Mesenchymal stem cell (in vitro differentiated cells and primary cell): ENCODE results near the gene ASXL2.

ENCODE experiments used
- DNase-seq: peaks from one replicate; pipeline ENCODE4 v3.0.0-alpha.2; 2013
- H2AFZ ChIP-seq: one replicate; pipeline ENCODE4 v1.6.1; 2013; ENCODE audit warnings: low read depth, mild to moderate bottlenecking, control low read depth, inconsistent platforms, low read length, moderate library complexity
- H2AK5ac ChIP-seq: 2 replicates; pipeline ENCODE4 v1.6.1; 2013; ENCODE audit warnings: low read length, moderate library complexity, mild to moderate bottlenecking, inconsistent platforms; ENCODE audit not compliant: severe bottlenecking
- H2BK120ac ChIP-seq: one replicate; pipeline ENCODE4 v1.6.1; 2013; ENCODE audit warnings: low read depth, mild to moderate bottlenecking, inconsistent platforms, low read length, moderate library complexity
- H2BK12ac ChIP-seq, 2 experiments: one replicate each; pipeline ENCODE4 v1.6.1; 2013; ENCODE audit warnings: inconsistent platforms in 2 of 2, low read length in 2 of 2, mild to moderate bottlenecking in 2 of 2, moderate library complexity in 2 of 2, control low read depth in 1 of 2
- H2BK15ac ChIP-seq: one replicate; pipeline ENCODE4 v1.6.1; 2013; ENCODE audit warnings: mild to moderate bottlenecking, low read depth, inconsistent platforms; ENCODE audit not compliant: poor library complexity, severe bottlenecking
- H2BK5ac ChIP-seq: 2 replicates; pipeline ENCODE4 v1.6.1; 2013; ENCODE audit warnings: low read depth, mild to moderate bottlenecking, low read length, control low read depth, inconsistent platforms; ENCODE audit not compliant: poor library complexity, severe bottlenecking
- H3K14ac ChIP-seq, 2 experiments: one replicate each; pipeline ENCODE4 v1.6.1; 2013; ENCODE audit warnings: inconsistent platforms in 2 of 2, low read length in 2 of 2, control low read depth in 1 of 2, mild to moderate bottlenecking in 1 of 2, moderate library complexity in 1 of 2
- H3K18ac ChIP-seq, 2 experiments: one replicate each; pipeline ENCODE4 v1.6.1; 2013; ENCODE audit warnings: inconsistent platforms in 2 of 2, low read length in 2 of 2, control low read depth in 1 of 2, low read depth in 1 of 2, mild to moderate bottlenecking in 1 of 2
- H3K23ac ChIP-seq, 2 experiments: one replicate each; pipeline ENCODE4 v1.6.1; 2013; ENCODE audit warnings: inconsistent platforms in 2 of 2, low read length in 2 of 2, mild to moderate bottlenecking in 2 of 2, moderate library complexity in 2 of 2, control low read depth in 1 of 2
- H3K27ac ChIP-seq: 2 replicates; pipeline ENCODE4 v1.5.1; 2013; ENCODE audit warnings: mild to moderate bottlenecking, moderate library complexity, low read length, control low read depth, inconsistent platforms; ENCODE audit not compliant: poor library complexity, severe bottlenecking
- H3K27me3 ChIP-seq, 2 experiments: 2 replicates each; pipeline versions ENCODE4 v1.6.1 to v1.7.0; 2013; ENCODE audit warnings: low read length in 2 of 2, mild to moderate bottlenecking in 2 of 2, moderate library complexity in 2 of 2, control low read depth in 1 of 2, inconsistent platforms in 1 of 2; ENCODE audit not compliant: control insufficient read depth in 1 of 2, insufficient read depth in 1 of 2
- H3K36me3 ChIP-seq, 2 experiments: 2 replicates each; pipeline versions ENCODE4 v1.6.1 to v1.7.0; 2013; ENCODE audit warnings: low read length in 2 of 2, control low read depth in 1 of 2, inconsistent platforms in 1 of 2, low read depth in 1 of 2, mild to moderate bottlenecking in 1 of 2; ENCODE audit not compliant: insufficient read depth in 2 of 2, control insufficient read depth in 1 of 2
- H3K4ac ChIP-seq, 2 experiments: one replicate each; pipeline ENCODE4 v1.6.1; 2013; ENCODE audit warnings: inconsistent platforms in 2 of 2, low read length in 2 of 2, mild to moderate bottlenecking in 2 of 2, moderate library complexity in 2 of 2, control low read depth in 1 of 2, low read depth in 1 of 2
- H3K4me1 ChIP-seq: 2 replicates; pipeline ENCODE4 v1.6.1; 2013; ENCODE audit warnings: low read depth, low read length, control low read depth; ENCODE audit not compliant: control insufficient read depth, insufficient read depth
- H3K4me2 ChIP-seq: 2 replicates; pipeline ENCODE4 v1.6.1; 2013; ENCODE audit warnings: low read length, mild to moderate bottlenecking, inconsistent platforms; ENCODE audit not compliant: poor library complexity, severe bottlenecking
- H3K4me3 ChIP-seq, 2 experiments: 2 replicates each; pipeline versions ENCODE4 v1.5.1 to v1.7.0; 2013; ENCODE audit warnings: low read length in 2 of 2, mild to moderate bottlenecking in 2 of 2, control low read depth in 1 of 2, low read depth in 1 of 2; ENCODE audit not compliant: insufficient read depth in 1 of 2
- H3K79me1 ChIP-seq: replicated peaks from 2 replicates; pipeline ENCODE4 v1.6.1; 2013; ENCODE audit warnings: mild to moderate bottlenecking, control low read depth, low read length, inconsistent platforms; ENCODE audit not compliant: poor library complexity, severe bottlenecking
- H3K9ac ChIP-seq: 2 replicates; pipeline ENCODE4 v1.7.0; 2013; ENCODE audit warnings: mild to moderate bottlenecking, low read length, moderate library complexity
- H3K9me3 ChIP-seq: 2 replicates; pipeline ENCODE4 v1.7.0; 2013; ENCODE audit warnings: mild to moderate bottlenecking, low read length; ENCODE audit not compliant: control insufficient read depth
- H4K8ac ChIP-seq: one replicate; pipeline ENCODE4 v1.6.1; 2013; ENCODE audit warnings: inconsistent platforms, mild to moderate bottlenecking, low read length, moderate library complexity
- H4K91ac ChIP-seq: one replicate; pipeline ENCODE4 v1.6.1; 2013; ENCODE audit warnings: mild to moderate bottlenecking, low read length, inconsistent platforms
- WGBS: methylation state at CpG from one replicate; pipeline ENCODE4 v1.1.7; 2013; ENCODE audit warnings: mixed read lengths; 5-methylcytosine and 5-hydroxymethylcytosine counted together

Gene ASXL2

DNA sequence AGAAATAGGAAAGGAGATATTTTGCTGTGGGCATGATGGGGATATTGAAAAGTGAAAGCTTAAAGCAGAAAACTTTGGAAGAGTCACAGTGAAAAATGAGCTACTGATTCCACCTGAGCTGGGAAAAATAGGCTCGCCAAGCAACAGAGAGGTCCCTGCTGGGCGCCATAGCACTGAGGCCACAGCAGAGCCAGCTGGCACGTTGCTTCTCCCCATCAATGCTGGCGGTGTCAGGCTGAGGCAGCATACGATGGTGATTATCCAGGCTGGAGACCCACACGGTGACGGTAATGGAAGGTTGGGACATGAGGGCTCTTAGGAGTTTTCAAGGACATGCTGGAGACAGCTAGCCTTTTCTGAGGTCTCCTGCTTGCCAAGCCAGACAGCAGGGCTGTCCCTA is 179.1 kb downstream of the ASXL2 start:
- Histone ChIP-seq H2BK12ac (peak overlapping the region in 1 of 2 experiments; percentile 10), H2AK5ac (no peak overlapping the region), H3K4me3 (no peak overlapping the region), H3K14ac (no peak overlapping the region), H3K18ac (no peak overlapping the region), H3K4me2 (no peak overlapping the region), H2BK120ac (no peak overlapping the region), H3K79me1 (no peaks in the 10 kb centered on the region), H4K8ac (no peak overlapping the region), H3K9ac (no peak overlapping the region), H3K23ac (no peak overlapping the region), H3K27ac (no peak overlapping the region), H2BK15ac (no peak overlapping the region), H4K91ac (no peak overlapping the region), H2BK5ac (no peak overlapping the region), H2AFZ (no peak overlapping the region), H3K27me3 (peaks cover 4 to 42% of the 10 kb centered on the region in 2 experiments), H3K9me3 (no peaks in the 10 kb centered on the region), H3K4me1 (peaks cover 10% of the 10 kb centered on the region), H3K36me3 (no peaks in the 10 kb centered on the region), H3K4ac (no peak overlapping the region)
- 90% methylated on average over 7 of the region's 7 CpGs for WGBS
- DNase-seq, result no peak

DNA sequence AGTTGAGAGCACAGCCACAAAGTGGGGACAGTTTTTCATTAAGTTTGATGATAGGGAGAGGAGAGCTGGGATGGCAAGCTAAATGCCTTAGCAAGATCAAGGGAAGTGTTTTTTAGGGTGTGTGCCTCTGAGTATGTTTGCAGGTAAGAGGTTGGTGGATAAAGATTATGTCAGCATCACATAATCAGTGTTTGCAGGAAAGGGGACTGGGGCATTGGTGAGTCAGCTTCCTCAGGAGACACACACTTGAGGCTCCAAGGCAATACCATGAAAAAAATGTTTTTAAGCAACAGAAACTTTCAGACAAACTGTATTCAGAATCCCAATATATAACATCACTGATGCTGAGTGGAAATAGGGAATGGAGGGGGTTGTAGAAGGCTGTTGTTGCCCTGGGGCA is 179.5 kb downstream of the ASXL2 start:
- H3K79me1 ChIP-seq, result no peaks in the 10 kb centered on the region
- peak; percentile 32 for DNase-seq
- H4K8ac ChIP-seq, result no peak overlapping the region
- no peak overlapping the region for H2BK15ac ChIP-seq
- H3K9me3 ChIP-seq, result no peaks in the 10 kb centered on the region
- no peak overlapping the region for H3K23ac ChIP-seq
- H3K27ac ChIP-seq, result no peak overlapping the region
- H2BK5ac ChIP-seq, result no peak overlapping the region
- no peaks in the 10 kb centered on the region for H3K36me3 ChIP-seq
- no peak overlapping the region for H3K9ac ChIP-seq
- no peak overlapping the region for H3K18ac ChIP-seq
- peaks cover 4 to 42% of the 10 kb centered on the region in 2 experiments for H3K27me3 ChIP-seq
- no peak overlapping the region for H3K4ac ChIP-seq
- no peak overlapping the region for H2BK12ac ChIP-seq
- no peak overlapping the region for H2AFZ ChIP-seq
- H2BK120ac ChIP-seq, result no peak overlapping the region
- H3K4me1 ChIP-seq, result peaks cover 10% of the 10 kb centered on the region
- no peak overlapping the region for H3K14ac ChIP-seq
- no peak overlapping the region for H3K4me2 ChIP-seq
- H2AK5ac ChIP-seq, result no peak overlapping the region
- H3K4me3 ChIP-seq, result no peak overlapping the region
- H4K91ac ChIP-seq, result no peak overlapping the region

GRCh38 chr2:25697559-25698341 is 180.5 kb downstream of the ASXL2 start:
- WGBS, result 42% methylated on average over 17 of the region's 17 CpGs
- H3K36me3 ChIP-seq, result no peaks in the 10 kb centered on the region
- no peak overlapping the region for H3K4ac ChIP-seq
- H3K9ac ChIP-seq, result no peak overlapping the region
- H3K9me3 ChIP-seq, result no peaks in the 10 kb centered on the region
- no peak overlapping the region for H2BK5ac ChIP-seq
- DNase-seq, result no peak
- no peak overlapping the region for H2BK120ac ChIP-seq
- peak overlapping the region; percentile 73 for H2AFZ ChIP-seq
- H3K18ac ChIP-seq, result no peak overlapping the region
- no peak overlapping the region for H3K4me2 ChIP-seq
- no peak overlapping the region for H2AK5ac ChIP-seq
- H2BK12ac ChIP-seq, result no peak overlapping the region
- H3K14ac ChIP-seq, result peak overlapping the region in 1 of 2 experiments; percentile 62
- peak overlapping the region in 1 of 2 experiments; percentile 44 for H3K4me3 ChIP-seq
- no peak overlapping the region for H4K91ac ChIP-seq
- no peak overlapping the region for H2BK15ac ChIP-seq
- no peaks in the 10 kb centered on the region for H3K79me1 ChIP-seq
- H3K27me3 ChIP-seq, result peaks cover 4 to 42% of the 10 kb centered on the region in 2 experiments
- H3K27ac ChIP-seq, result no peak overlapping the region
- H3K4me1 ChIP-seq, result peaks cover 10% of the 10 kb centered on the region
- H3K23ac ChIP-seq, result no peak overlapping the region
- H4K8ac ChIP-seq, result peak overlapping the region; percentile 65

GRCh38 chr2:25692737-25693445 is 185.4 kb downstream of the ASXL2 start:
- Histone ChIP-seq H3K23ac (no peak overlapping the region), H3K18ac (no peak overlapping the region), H3K4ac (no peak overlapping the region), H2BK12ac (no peak overlapping the region), H3K9ac (no peak overlapping the region), H3K36me3 (no peaks in the 10 kb centered on the region), H3K14ac (no peak overlapping the region), H3K4me3 (no peak overlapping the region), H4K91ac (no peak overlapping the region), H3K9me3 (no peaks in the 10 kb centered on the region), H3K27me3 (peaks cover 4 to 17% of the 10 kb centered on the region in 2 experiments), H2BK5ac (no peak overlapping the region), H2AK5ac (no peak overlapping the region), H3K4me1 (peaks cover 4% of the 10 kb centered on the region), H2AFZ (no peak overlapping the region), H2BK120ac (no peak overlapping the region), H4K8ac (no peak overlapping the region), H3K27ac (no peak overlapping the region), H3K4me2 (no peak overlapping the region), H3K79me1 (no peaks in the 10 kb centered on the region), H2BK15ac (no peak overlapping the region)
- WGBS, result 91% methylated on average over 5 of the region's 6 CpGs
- no peak for DNase-seq
